NCI-H226 (cell line): ENCODE results near the gene MYBPC1.
"Not testable (repeated sequence)": the region's sequence is repeated elsewhere in the genome, so short reads cannot be mapped to it uniquely, and the experiment has no call there.

ENCODE experiments used
- DNase-seq: peaks from one replicate; pipeline ENCODE4 v3.0.0-alpha.2; 2015

The MYBPC1 gene

GRCh38 chr12:101594700-101595099 lies at the start of gene MYBPC1:
TSS of gene MYBPC1 (plus strand) at chr12:101594971. CDS start at chr12:101595071, 100 bp downstream.
- no peak for DNase-seq

- no peak for DNase-seq
Observed at GRCh38 chr12:101551362-101552114, 43.2 kb upstream of the MYBPC1 start.

GRCh38 chr12:101552277-101552676 lies 42.5 kb upstream of the MYBPC1 start:
- DNase-seq: peak; percentile 24

GRCh38 chr12:101557094-101557493 lies 37.7 kb upstream of the MYBPC1 start:
- DNase-seq: no peak

GRCh38 chr12:101558726-101559125 lies 36.0 kb upstream of the MYBPC1 start:
- DNase-seq: not testable (repeated sequence)

- DNase-seq: no peak
Observed at GRCh38 chr12:101563212-101563611, 31.6 kb upstream of the MYBPC1 start.

- no peak for DNase-seq
Observed at GRCh38 chr12:101564912-101565311, 29.9 kb upstream of the MYBPC1 start.

- no peak for DNase-seq
Observed at GRCh38 chr12:101566318-101566717, 28.5 kb upstream of the MYBPC1 start.

GRCh38 chr12:101567918-101568317 lies 26.9 kb upstream of the MYBPC1 start:
- no peak for DNase-seq

GRCh38 chr12:101570047-101570446 lies 24.7 kb upstream of the MYBPC1 start:
- peak; percentile 52 for DNase-seq

- no peak for DNase-seq
Observed at GRCh38 chr12:101571105-101571504, 23.7 kb upstream of the MYBPC1 start.

GRCh38 chr12:101573743-101574142 lies 21.0 kb upstream of the MYBPC1 start:
- no peak for DNase-seq

GRCh38 chr12:101578417-101578816 lies 16.4 kb upstream of the MYBPC1 start:
- no peak for DNase-seq

GRCh38 chr12:101581190-101581589 lies 13.6 kb upstream of the MYBPC1 start:
- no peak for DNase-seq

GRCh38 chr12:101582937-101583336 lies 11.8 kb upstream of the MYBPC1 start:
- DNase-seq: no peak

- no peak for DNase-seq
Observed at GRCh38 chr12:101590383-101590782, 4.4 kb upstream of the MYBPC1 start.

- DNase-seq: no peak
Observed at GRCh38 chr12:101591781-101592180, 3.0 kb upstream of the MYBPC1 start.

GRCh38 chr12:101592448-101592847 lies 2.3 kb upstream of the MYBPC1 start:
- no peak for DNase-seq

- DNase-seq: no peak
Observed at GRCh38 chr12:101592921-101593320, 1.9 kb upstream of the MYBPC1 start.

GRCh38 chr12:101596172-101596571 lies 1.4 kb downstream of the MYBPC1 start:
- no peak for DNase-seq

- DNase-seq: no peak
Observed at GRCh38 chr12:101597164-101597563, 2.4 kb downstream of the MYBPC1 start.

GRCh38 chr12:101598483-101598882 lies 3.7 kb downstream of the MYBPC1 start:
- DNase-seq: peak; percentile 10

GRCh38 chr12:101599311-101599710 lies 4.5 kb downstream of the MYBPC1 start:
- peak; percentile 14 for DNase-seq

GRCh38 chr12:101599771-101600484 lies 5.2 kb downstream of the MYBPC1 start:
- peak; percentile 25 for DNase-seq
